Subcutaneous adipose tissue (tissue), 4 donors: ENCODE data around the gene SNX19. TPM values are rescaled to one million over a fixed set of nuclear protein-coding genes. Genes with fewer than 3 reads are reported as not detected.

ENCODE experiments used
- total RNA-seq, 4 donors: library from RNA; depleted of rRNA; stranded (reverse); fragments of >200 nt; gene quantifications; one replicate each; pipeline ENCODE4 v1.1.0, GENCODE V29; 2016
- TF ChIP-seq, protein P1 (sequence below): fragments of 450-650 bp; IDR thresholded peaks from one replicate; pipeline ENCODE4 v1.5.1; 2016; ENCODE audit warnings: low read depth, mild to moderate bottlenecking, control low read depth, antibody characterized with exemption, moderate library complexity

The SNX19 gene
- total RNA-seq, 4 donors from 2014 or later = 86.0 to 170 (median 103) TPM

DNA sequence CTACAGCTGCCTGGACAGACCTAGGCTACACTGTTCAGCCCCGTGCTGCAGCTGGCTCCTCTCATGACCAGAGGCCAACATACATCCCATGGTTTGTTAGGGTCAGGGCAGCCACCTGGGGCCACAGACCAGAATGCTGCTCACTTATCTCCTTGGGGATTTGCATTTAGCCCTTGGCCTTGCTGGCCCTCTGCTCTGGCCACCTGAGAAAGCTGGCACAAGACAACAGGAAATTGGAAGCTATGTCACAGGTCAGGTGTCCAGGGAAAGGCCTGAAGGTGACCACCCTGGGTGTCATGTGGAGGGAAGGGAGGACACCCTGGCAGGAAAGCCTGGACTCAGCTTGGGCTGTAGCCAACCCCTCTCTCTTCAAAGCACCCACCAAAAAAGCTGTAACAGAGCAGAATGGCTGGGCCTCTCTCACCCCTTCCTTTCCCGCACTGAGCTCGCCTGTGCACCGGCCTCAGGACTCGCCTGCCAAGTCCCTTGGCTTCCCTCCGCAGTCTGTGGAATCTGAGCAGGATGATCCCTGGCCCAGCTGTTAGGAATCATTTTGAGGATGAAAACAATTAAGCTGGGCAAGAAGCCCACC, 86.3 kb downstream of the SNX19 start:
- TF ChIP-seq, protein P1, sequence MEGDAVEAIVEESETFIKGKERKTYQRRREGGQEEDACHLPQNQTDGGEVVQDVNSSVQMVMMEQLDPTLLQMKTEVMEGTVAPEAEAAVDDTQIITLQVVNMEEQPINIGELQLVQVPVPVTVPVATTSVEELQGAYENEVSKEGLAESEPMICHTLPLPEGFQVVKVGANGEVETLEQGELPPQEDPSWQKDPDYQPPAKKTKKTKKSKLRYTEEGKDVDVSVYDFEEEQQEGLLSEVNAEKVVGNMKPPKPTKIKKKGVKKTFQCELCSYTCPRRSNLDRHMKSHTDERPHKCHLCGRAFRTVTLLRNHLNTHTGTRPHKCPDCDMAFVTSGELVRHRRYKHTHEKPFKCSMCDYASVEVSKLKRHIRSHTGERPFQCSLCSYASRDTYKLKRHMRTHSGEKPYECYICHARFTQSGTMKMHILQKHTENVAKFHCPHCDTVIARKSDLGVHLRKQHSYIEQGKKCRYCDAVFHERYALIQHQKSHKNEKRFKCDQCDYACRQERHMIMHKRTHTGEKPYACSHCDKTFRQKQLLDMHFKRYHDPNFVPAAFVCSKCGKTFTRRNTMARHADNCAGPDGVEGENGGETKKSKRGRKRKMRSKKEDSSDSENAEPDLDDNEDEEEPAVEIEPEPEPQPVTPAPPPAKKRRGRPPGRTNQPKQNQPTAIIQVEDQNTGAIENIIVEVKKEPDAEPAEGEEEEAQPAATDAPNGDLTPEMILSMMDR = no peak

DNA sequence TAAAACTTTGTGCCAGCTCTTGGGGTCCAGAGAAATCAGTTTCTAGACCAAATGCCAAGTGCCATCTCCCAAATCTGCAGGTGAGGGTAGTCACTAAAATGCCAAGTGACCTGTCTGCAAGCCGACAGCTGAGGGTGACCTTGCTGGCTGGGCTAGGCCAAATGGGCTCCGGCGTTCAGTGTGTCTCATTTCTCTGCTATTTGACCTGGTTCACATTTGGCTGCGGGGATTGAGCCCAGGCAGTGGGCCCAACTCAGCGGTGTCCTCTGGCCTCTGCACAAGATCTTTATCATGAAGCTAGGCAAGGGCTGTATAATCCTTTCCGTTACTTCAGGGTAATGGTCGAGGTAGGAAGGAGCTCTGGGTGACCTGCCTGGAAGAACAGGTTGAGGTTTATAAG, 87.5 kb downstream of the SNX19 start:
- TF ChIP-seq, protein P1 = no peak

DNA sequence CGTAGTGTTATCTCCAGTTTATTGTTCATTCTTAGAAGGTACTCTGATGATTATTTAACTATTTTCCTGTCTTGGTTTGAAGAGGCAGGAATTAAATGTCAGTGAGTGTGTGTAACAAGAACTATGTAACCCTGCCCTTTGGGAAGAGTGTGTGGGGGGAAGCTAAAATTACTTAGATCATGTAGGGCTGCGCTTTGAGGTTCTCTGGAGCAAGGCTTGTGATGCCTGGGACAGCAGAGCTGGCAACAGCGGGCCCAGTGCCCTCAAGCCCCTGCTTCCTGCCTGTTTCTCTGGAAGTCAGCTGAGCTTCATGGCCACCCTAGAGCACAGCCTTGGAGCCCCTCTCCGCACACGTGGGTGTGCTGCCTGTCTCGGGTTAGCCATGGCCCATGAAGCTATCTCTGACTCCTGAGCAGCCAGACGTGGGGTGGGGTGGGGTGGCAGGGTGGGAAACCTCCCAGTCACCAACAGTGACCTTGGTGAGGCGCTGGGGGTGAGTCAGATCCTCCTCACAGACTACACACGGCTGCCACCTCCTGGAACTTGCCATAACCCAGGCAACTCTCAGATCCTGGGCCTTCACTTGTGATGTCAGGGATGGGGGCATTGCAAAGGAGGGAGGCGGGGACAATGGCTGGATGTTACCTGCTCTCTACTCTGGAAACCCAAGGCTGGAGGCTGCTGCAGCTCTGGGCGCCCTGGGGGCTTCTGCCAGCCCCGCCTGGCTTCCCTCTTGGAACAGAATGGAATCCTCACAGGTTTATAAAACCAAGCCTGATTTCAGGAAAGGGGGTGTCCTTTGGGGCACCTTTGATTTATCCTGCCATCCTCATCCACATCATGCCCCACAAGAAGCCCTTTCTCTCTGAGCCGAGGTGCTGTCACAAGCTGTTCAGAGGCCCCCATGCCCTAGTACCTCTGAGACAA, 88.6 kb downstream of the SNX19 start:
- TF ChIP-seq, protein P1 = no peak

- TF ChIP-seq, protein P1 = no peak
Observed at GRCh38 chr11:130826572-130826971, 89.7 kb downstream of the SNX19 start.

- TF ChIP-seq, protein P1 = no peak
Observed at GRCh38 chr11:130825983-130826382, 90.3 kb downstream of the SNX19 start.

GRCh38 chr11:130825561-130825960, 90.7 kb downstream of the SNX19 start:
- TF ChIP-seq, protein P1 = no peak
